KMS-11 (cell line): ENCODE data around the gene ADGRD1.

Experiments
- H2AFZ ChIP-seq: fragments of 200-600 bp; sonication (generic); 2 replicates; pipeline ENCODE4 v1.6.1; 2016; ENCODE audit warnings: antibody characterized with exemption, mixed run types, low read depth
- H3K27ac ChIP-seq: fragments of 200-600 bp; sonication (generic); 2 replicates; pipeline ENCODE4 v1.6.1; 2016; ENCODE audit warnings: mild to moderate bottlenecking, mixed run types
- H3K27me3 ChIP-seq: fragments of 200-600 bp; sonication (generic); 2 replicates; pipeline ENCODE4 v1.6.1; 2017; ENCODE audit warnings: mild to moderate bottlenecking, low read depth, mixed run types, moderate library complexity; ENCODE audit not compliant: insufficient read depth
- H3K36me3 ChIP-seq: fragments of 200-600 bp; sonication (generic); 2 replicates; pipeline ENCODE4 v1.6.1; 2017; ENCODE audit warnings: mild to moderate bottlenecking, mixed run types; ENCODE audit not compliant: insufficient read depth
- H3K4me1 ChIP-seq: fragments of 200-600 bp; sonication (generic); 2 replicates; pipeline ENCODE4 v1.6.1; 2016; ENCODE audit warnings: mild to moderate bottlenecking, low read depth, mixed run types; ENCODE audit not compliant: poor library complexity, severe bottlenecking
- H3K4me2 ChIP-seq: fragments of 200-600 bp; sonication (generic); 2 replicates; pipeline ENCODE4 v1.7.0; 2016; ENCODE audit warnings: mild to moderate bottlenecking, mixed run types
- H3K4me3 ChIP-seq: fragments of 200-600 bp; sonication (generic); IDR thresholded peaks from 2 replicates; pipeline ENCODE4 v1.6.1; 2017; ENCODE audit warnings: low read depth, low read length, mixed read lengths; ENCODE audit not compliant: insufficient read depth
- H3K79me2 ChIP-seq: fragments of 200-600 bp; sonication (generic); 2 replicates; pipeline ENCODE4 v1.6.1; 2016; ENCODE audit warnings: low read depth, mixed run types; ENCODE audit not compliant: insufficient read depth
- H3K9ac ChIP-seq: fragments of 200-600 bp; sonication (generic); 2 replicates; pipeline ENCODE4 v1.6.1; 2016; ENCODE audit warnings: mild to moderate bottlenecking, mixed run types
- H4K20me1 ChIP-seq: fragments of 200-600 bp; sonication (generic); 2 replicates; pipeline ENCODE4 v1.6.1; 2016; ENCODE audit warnings: mild to moderate bottlenecking, mixed run types; ENCODE audit not compliant: insufficient read depth
- CTCF ChIP-seq: fragments of 200-600 bp; sonication (generic); conservative IDR thresholded peaks from 2 replicates; pipeline ENCODE4 v1.6.1; 2017; ENCODE audit warnings: low read depth, mild to moderate bottlenecking, antibody characterized with exemption, low read length, moderate library complexity, mixed read lengths

ADGRD1 gene

GRCh38 chr12:130977046-130977742 is 23.5 kb downstream of the ADGRD1 start:
- H3K4me2 ChIP-seq = no peak overlapping the region
- no peak overlapping the region for H2AFZ ChIP-seq
- H3K27ac ChIP-seq = no peak overlapping the region
- no peaks in the 10 kb centered on the region for H4K20me1 ChIP-seq
- H3K36me3 ChIP-seq = no peaks in the 10 kb centered on the region
- TF ChIP-seq CTCF = no peak
- no peaks in the 10 kb centered on the region for H3K79me2 ChIP-seq
- H3K9ac ChIP-seq = no peak overlapping the region
- no peaks in the 10 kb centered on the region for H3K27me3 ChIP-seq
- no peak overlapping the region for H3K4me3 ChIP-seq
- no peaks in the 10 kb centered on the region for H3K4me1 ChIP-seq

DNA sequence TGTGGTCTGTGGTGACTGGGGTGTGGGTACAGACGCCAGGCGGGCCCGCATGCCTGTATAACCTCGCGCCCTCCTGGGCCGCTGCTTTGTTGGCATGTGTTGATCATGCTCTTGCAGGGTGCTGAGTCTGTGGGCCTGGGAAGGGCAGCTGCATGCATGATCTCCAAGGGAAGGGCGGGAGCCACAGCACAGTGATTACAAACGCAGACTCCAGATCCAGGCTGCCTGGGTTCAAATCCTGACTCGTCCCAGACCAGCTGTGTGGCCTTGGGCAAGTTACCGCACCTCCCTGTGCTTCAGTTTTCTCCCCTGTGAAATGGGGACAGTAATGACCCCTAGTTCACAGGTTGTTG is 24.0 kb downstream of the ADGRD1 start:
- Histone ChIP-seq H3K36me3 (no peaks in the 10 kb centered on the region), H3K27me3 (no peaks in the 10 kb centered on the region), H4K20me1 (no peaks in the 10 kb centered on the region), H2AFZ (no peak overlapping the region), H3K4me1 (no peaks in the 10 kb centered on the region), H3K9ac (no peak overlapping the region), H3K4me2 (no peak overlapping the region), H3K27ac (no peak overlapping the region), H3K4me3 (no peak overlapping the region), H3K79me2 (no peaks in the 10 kb centered on the region)
- TF ChIP-seq CTCF = no peak

- Histone ChIP-seq H3K4me2 (no peak overlapping the region), H2AFZ (no peak overlapping the region), H3K4me1 (no peaks in the 10 kb centered on the region), H3K79me2 (no peaks in the 10 kb centered on the region), H3K9ac (no peak overlapping the region), H3K27ac (no peak overlapping the region), H4K20me1 (no peaks in the 10 kb centered on the region), H3K4me3 (no peak overlapping the region), H3K27me3 (no peaks in the 10 kb centered on the region), H3K36me3 (no peaks in the 10 kb centered on the region)
- TF ChIP-seq CTCF = no peak
Observed at GRCh38 chr12:130978785-130979184, 25.1 kb downstream of the ADGRD1 start.

DNA sequence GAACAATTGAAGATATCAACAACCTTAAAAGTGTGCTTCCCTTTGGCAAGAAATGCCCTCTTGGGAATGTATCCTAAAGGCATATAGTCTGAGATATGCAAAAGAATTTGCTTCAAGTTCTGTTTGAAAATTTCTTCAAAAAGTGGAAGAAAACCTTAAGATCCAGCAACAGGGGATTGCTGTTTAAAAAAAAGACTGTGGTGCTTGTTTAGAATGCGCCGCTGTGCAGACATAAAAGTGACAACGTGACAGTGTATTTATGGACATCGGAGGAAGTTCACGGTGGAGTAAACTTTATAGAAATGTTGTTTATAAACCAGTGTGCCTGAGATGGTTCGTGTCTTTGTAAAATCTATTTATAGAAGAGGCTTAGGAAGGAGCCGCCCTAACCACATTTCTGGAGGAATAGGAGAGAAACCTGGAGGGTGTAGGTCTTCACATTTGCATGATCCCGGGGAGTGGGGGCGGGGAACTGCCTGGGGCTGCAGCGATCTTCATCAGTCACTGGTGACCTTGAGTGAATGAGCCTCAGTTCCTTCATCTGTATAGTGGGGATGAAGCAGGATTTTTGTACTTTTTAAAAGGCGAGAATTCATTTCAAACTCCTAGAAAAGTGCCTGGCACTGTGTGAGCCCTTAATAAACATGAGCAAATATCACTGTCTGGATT is 27.5 kb downstream of the ADGRD1 start:
- Histone ChIP-seq H2AFZ (no peak overlapping the region), H4K20me1 (no peaks in the 10 kb centered on the region), H3K79me2 (no peaks in the 10 kb centered on the region), H3K9ac (no peak overlapping the region), H3K27me3 (no peaks in the 10 kb centered on the region), H3K4me2 (no peak overlapping the region), H3K4me1 (no peaks in the 10 kb centered on the region), H3K27ac (no peak overlapping the region), H3K4me3 (no peak overlapping the region), H3K36me3 (no peaks in the 10 kb centered on the region)
- TF ChIP-seq CTCF = no peak
